GM19099 (cell line): Measurements from ENCODE around the gene RPL22.

Experiments
- POLR2A ChIP-seq: IDR thresholded peaks from 3 replicates; pipeline ENCODE4 v1.6.1; 2011; ENCODE audit warnings: low read depth; ENCODE audit not compliant: insufficient read length; ENCODE audit errors: extremely low read depth

RPL22 gene

GRCh38 chr1:6188466-6188865 lies 10.9 kb downstream of the RPL22 start:
- no peak for TF ChIP-seq POLR2A

- no peak for TF ChIP-seq POLR2A
Measured at GRCh38 chr1:6185635-6186382, 13.6 kb downstream of the RPL22 start.

GRCh38 chr1:6185151-6185550 lies 14.2 kb downstream of the RPL22 start:
- no peak for TF ChIP-seq POLR2A

- TF ChIP-seq POLR2A: no peak
Measured at GRCh38 chr1:6184083-6184783, 15.2 kb downstream of the RPL22 start.

- no peak for TF ChIP-seq POLR2A
Measured at GRCh38 chr1:6183520-6183989, 15.8 kb downstream of the RPL22 start.

- no peak for TF ChIP-seq POLR2A
Measured at GRCh38 chr1:6181347-6181770, 18.0 kb downstream of the RPL22 start.

- TF ChIP-seq POLR2A: no peak
Measured at GRCh38 chr1:6180707-6181311, 18.6 kb downstream of the RPL22 start.

- TF ChIP-seq POLR2A: no peak
Measured at GRCh38 chr1:6180268-6180706, 19.1 kb downstream of the RPL22 start, which contains the start of gene CHD5. CHD5 (minus strand) TSS chr1:6180321; CDS start chr1:6180023, 298 bp downstream.

GRCh38 chr1:6179564-6180175 lies 19.7 kb downstream of the RPL22 start:
- TF ChIP-seq POLR2A: no peak

- TF ChIP-seq POLR2A: no peak
Measured at GRCh38 chr1:6178751-6179563, 20.4 kb downstream of the RPL22 start.

- TF ChIP-seq POLR2A: no peak
Measured at GRCh38 chr1:6177681-6178380, 21.6 kb downstream of the RPL22 start.

- TF ChIP-seq POLR2A: no peak
Measured at GRCh38 chr1:6176779-6177178, 22.6 kb downstream of the RPL22 start.

- TF ChIP-seq POLR2A: no peak
Measured at GRCh38 chr1:6175411-6175828, 24.0 kb downstream of the RPL22 start.
